GM18505 (cell line): Measurements from ENCODE around the gene PMPCB.
A peak's percentile ranks its signal among the peaks of the same experiment; 100 is the strongest.
"Not testable (repeated sequence)": the region's sequence is repeated elsewhere in the genome, so short reads cannot be mapped to it uniquely, and the experiment has no call there.

Experiments used
- ATAC-seq: cut with Tn5 transposase; IDR thresholded peaks from one replicate; pipeline ENCODE4 v1.9.1; 2021; ENCODE audit not compliant: unreplicated experiment
- POLR2A ChIP-seq: IDR thresholded peaks from 4 replicates; pipeline ENCODE4 v1.6.1; 2011; ENCODE audit warnings: borderline replicate concordance; ENCODE audit not compliant: insufficient read depth, insufficient read length; ENCODE audit errors: extremely low read depth

The PMPCB gene

DNA sequence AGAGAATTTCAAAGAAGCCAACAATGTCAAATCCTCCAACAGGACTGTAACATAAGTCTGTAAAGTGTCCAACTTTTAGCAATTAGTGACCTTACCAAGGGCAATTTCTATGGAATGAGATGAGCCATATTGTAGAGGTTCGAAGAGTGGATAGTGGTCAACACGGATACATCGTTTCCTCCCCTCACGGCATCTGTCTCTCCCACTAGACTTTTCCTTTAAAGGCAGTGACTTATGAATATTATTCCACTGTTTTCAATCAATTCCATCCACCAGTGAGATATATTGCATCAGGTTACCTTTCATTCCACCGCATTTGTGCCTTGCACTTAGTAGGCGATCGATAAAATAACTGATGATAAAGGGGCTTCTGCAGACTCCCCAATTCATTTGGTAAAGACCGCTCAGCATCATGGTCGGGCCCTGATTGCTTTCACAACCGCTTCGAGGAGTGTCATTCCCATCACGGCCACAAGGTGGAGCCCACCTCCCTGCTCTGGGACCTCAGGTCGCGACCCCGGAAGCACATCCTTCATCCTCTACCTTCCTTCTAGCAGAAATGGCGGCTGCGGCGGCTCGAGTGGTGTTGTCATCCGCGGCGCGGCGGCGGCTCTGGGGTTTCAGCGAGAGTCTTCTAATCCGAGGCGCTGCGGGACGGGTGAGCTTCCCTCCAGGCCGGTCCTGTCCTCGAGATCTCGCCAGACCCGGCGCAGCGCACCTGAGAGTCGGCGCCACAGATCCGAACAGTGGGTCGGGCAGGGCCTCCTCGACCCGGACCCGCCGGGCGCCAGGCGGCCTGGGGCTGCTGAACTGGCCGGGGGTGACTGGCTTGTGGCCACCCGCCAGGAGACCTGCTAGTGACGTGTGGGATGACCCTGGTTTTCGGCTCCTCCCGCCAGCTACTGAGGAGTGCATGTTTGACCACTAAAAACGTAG, at the start of gene PMPCB:
Gene PMPCB, plus strand, starts transcription at position 535 of the 936 bp plus-strand sequence. Its CDS starts 25 bp downstream, at position 560.
- peak; percentile 88 for TF ChIP-seq POLR2A
- ATAC-seq, result peak; percentile 94

GRCh38 chr7:103253699-103254506, 43.3 kb upstream of the PMPCB start:
- ATAC-seq, result not testable (repeated sequence)

- not testable (repeated sequence) for ATAC-seq
These were observed 33.2 kb upstream of the PMPCB start for GRCh38 chr7:103264054-103264453.

DNA sequence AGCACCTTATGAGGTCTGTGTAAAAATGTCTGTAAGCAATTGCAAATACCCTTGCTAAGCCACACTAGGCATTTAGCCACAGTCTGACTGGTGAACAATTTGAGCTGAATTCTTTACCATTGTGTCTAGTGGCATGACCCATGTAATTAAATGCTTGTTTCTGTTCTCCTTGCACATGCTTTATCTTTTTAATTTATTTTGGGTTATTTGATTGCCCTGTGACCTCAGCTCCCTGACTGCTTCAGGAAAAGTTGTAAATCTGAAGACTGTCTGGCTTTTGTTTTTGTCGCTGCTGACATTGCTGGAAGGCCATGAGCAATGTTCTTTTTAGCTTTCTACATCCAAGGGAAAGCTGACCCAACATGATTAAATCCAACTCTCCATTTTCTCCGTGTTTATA, 31.0 kb upstream of the PMPCB start:
- ATAC-seq, result not testable (repeated sequence)

DNA sequence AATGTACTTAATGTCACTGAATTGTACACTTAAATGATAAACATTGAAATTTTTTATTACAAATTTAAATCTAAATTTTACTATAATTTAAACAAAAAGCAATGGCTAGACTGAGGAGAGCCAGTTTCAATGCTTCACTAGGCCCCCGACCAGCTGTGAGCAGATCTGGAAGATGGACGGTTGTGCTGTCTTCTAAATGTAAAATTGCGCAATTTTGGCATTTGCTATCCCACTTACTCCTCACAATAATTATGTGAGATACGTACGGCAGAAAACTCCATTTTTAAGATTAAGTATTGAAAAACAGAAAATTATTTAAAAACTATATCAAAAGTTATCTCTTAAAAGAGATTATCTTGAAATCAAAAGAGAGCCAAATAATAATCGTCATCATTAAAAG, 23.9 kb upstream of the PMPCB start:
- ATAC-seq, result not testable (repeated sequence)

GRCh38 chr7:103274867-103275266, 22.4 kb upstream of the PMPCB start:
- not testable (repeated sequence) for ATAC-seq

GRCh38 chr7:103278195-103278594, 19.0 kb upstream of the PMPCB start:
- not testable (repeated sequence) for ATAC-seq

GRCh38 chr7:103279636-103279962, 17.6 kb upstream of the PMPCB start:
- peak; percentile 38 for ATAC-seq

DNA sequence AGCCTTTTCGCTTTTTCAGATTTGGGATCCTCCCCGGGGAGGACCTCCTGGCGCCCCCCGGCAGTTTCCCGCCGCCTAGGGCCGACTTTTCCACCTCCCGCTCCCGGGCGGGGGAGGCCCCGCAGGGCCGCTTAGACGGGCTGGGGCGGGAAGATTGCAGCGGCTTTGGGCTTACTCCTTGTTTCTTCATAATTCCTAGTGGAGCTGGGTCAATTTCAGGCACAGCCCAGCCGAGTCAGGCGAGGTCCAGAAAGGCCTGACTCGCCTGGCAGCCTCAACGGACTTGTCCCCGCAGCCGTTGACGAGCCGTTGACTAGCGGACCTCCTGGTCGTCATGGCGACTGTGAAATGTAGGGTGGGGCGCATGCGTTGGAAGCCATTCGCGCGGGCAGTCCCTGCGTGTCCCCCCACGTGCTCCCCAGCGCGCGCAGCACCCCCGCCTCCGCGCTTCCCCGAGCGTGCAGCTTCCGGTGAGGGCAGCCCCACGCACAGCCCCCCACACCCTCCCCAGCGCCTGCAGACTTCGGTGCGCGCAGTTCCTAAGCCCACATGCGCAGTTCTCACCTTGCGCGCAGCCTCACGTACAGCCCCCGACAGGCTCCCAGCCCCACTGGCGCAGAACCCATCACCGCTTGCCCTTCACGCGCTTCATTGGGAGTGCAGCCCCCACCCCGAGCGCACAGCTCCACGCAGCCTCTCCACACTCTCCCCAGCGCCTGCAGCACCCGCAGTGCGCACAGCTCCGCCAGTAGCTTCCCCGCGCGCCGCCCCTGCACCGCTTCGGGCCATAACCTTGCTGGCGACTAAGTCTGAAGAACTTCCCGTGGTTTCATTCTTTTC, 17.1 kb upstream of the PMPCB start:
- ATAC-seq, result peak; percentile 86

GRCh38 chr7:103280803-103281155, 16.5 kb upstream of the PMPCB start:
- ATAC-seq, result peak; percentile 11

More for the DNA sequence above, 17.1 kb upstream of the PMPCB start:
- TF ChIP-seq POLR2A, result peak; percentile 48

DNA sequence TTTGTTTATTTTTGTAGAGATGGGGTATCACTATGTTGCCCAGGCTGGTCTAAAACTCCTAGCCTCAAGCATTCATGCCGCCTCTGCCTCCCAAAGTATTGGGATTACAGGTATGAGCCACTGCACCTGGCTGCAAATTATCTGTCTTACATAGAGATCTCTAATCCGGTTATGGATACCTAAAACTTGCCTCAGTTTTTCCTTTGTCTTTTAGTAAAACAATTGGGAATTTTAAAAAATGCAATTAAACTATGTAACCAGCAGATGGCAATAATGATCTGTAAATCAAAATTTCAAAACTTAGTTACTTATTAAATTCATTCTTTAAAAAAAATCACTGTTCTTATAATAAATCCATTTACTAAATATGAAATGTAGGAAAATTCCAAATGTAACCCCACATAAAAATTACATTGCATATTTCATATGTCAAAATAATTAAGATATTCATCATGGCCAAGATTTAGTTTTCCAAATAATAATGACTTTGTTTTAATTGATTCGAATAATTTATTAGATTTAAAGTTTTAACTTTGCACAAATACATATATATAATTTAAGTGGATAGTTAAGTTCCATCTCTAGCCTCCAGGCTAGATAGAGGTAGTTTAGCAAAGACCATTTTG, 14.3 kb upstream of the PMPCB start:
- ATAC-seq, result not testable (repeated sequence)

DNA sequence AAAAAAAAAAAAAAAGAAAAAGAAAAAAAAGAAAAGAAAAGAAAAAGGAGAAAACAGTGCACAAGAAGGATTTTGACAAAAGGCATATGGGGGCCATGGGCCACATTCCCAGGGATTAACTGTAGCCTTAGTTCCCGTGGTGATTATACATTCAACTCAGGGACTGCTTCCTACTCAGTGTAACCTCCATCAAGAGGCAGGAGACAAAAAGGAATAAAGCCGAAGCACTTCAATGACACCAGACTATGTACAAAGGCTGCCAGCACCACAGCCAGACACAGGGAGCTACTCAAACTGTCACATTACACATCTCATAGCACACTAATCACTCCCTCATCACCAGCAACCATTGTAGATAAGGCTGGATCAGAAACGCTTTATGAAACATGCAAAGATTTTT, 5.1 kb upstream of the PMPCB start:
- no peak for ATAC-seq
- no peak for TF ChIP-seq POLR2A

GRCh38 chr7:103293526-103293925, 3.7 kb upstream of the PMPCB start:
- no peak for TF ChIP-seq POLR2A
- ATAC-seq, result no peak

DNA sequence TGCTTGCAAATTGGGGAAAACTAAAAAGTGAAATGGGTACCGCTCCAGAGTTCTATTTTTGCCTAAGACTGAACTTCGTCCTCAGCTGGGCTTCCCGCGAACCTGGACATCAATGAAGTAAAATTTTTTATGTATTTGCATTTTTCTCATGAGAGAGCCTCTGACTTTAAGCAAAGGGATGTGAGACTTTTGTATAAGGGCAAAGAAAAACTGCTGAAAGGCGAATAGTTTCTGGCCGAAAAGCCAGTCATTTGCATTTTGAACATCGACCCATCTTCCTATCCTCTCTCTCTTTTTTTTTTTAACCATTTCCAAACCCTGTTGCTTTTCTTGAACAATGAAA, 573 bp downstream of the PMPCB start:
- no peak for TF ChIP-seq POLR2A
- ATAC-seq, result no peak
